Nephron progenitor cell (in vitro differentiated cells): ENCODE data around the gene C1orf210.

Source experiments
- DNase-seq: peaks from one replicate; pipeline ENCODE4 v3.0.0; 2021
- H3K27ac Mint-ChIP-seq: 2 replicates; pipeline ENCODE4 v1.8.0; 2021; ENCODE audit warnings: mild to moderate bottlenecking, moderate library complexity, mixed read lengths
- H3K27me3 Mint-ChIP-seq: 2 replicates; pipeline ENCODE4 v1.8.0; 2021; ENCODE audit warnings: mild to moderate bottlenecking, low read depth, mixed read lengths; ENCODE audit not compliant: poor library complexity
- H3K36me3 Mint-ChIP-seq: 2 replicates; pipeline ENCODE4 v1.8.0; 2021; ENCODE audit warnings: low read depth, mixed read lengths
- H3K4me1 Mint-ChIP-seq: 2 replicates; pipeline ENCODE4 v1.8.0; 2021; ENCODE audit warnings: mixed read lengths
- H3K4me3 Mint-ChIP-seq: 2 replicates; pipeline ENCODE4 v1.8.0; 2021; ENCODE audit warnings: mild to moderate bottlenecking, moderate library complexity, mixed read lengths
- H3K9me3 Mint-ChIP-seq: 2 replicates; pipeline ENCODE4 v1.8.0; 2021; ENCODE audit warnings: mild to moderate bottlenecking, moderate library complexity, mixed read lengths
- TF ChIP-seq, protein P1 (sequence below): fragments of 200-600 bp; sonication (generic); IDR thresholded peaks from 2 replicates; pipeline ENCODE4 v1.5.0; 2021; ENCODE audit warnings: antibody characterized with exemption

The C1orf210 gene

DNA sequence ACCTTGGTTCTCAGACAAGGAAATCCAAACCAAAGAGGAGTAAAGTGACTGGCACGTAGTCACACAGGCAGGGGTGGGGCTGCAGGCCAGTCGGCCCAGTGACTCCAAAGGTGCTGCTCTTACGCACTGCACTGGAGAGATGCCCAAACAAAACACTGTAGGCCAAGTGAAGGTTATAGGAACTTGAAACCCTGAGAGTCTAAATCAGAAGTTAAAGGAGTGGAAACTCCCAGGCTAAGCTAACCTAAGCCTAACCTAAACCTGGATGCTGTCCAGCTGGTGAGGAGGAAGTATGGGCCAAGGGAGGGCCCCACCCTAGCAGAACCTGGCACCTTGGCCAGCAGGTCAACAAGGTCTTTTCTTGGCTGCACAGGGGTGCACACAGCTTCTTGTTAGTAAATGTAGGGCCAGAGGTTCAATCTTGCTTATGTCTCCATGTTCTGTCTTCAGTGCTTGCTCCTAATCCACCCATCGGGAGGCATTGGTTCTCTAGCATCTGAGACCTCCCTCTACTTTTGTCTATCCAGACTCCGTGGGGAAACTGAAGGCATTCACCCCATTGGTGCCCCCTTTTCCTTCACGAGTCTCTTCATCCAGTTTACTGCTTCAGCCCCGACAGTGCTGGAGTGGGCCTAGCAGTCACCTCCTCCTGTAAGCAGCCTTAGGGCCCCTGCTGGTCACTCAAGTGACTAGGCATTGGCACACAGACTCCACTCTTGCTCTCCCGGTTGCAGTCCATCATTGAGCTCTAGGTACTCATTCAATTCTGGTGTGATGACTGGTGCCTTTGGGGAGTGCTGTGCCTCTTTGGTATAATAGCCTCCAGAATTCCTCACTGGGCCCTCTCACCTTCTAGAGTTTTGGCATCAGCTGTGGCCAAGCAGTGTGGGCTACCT lies 28.5 kb downstream of the C1orf210 start:
- Mint-ChIP-seq H3K4me1 (no peaks in the 10 kb centered on the region), H3K36me3 (peaks cover 4% of the 10 kb centered on the region), H3K27me3 (peaks cover 38% of the 10 kb centered on the region), H3K9me3 (peaks cover 53% of the 10 kb centered on the region), H3K27ac (no peak overlapping the region), H3K4me3 (no peak overlapping the region)
- DNase-seq = no peak
- TF ChIP-seq, protein P1, sequence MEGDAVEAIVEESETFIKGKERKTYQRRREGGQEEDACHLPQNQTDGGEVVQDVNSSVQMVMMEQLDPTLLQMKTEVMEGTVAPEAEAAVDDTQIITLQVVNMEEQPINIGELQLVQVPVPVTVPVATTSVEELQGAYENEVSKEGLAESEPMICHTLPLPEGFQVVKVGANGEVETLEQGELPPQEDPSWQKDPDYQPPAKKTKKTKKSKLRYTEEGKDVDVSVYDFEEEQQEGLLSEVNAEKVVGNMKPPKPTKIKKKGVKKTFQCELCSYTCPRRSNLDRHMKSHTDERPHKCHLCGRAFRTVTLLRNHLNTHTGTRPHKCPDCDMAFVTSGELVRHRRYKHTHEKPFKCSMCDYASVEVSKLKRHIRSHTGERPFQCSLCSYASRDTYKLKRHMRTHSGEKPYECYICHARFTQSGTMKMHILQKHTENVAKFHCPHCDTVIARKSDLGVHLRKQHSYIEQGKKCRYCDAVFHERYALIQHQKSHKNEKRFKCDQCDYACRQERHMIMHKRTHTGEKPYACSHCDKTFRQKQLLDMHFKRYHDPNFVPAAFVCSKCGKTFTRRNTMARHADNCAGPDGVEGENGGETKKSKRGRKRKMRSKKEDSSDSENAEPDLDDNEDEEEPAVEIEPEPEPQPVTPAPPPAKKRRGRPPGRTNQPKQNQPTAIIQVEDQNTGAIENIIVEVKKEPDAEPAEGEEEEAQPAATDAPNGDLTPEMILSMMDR = no peak

DNA sequence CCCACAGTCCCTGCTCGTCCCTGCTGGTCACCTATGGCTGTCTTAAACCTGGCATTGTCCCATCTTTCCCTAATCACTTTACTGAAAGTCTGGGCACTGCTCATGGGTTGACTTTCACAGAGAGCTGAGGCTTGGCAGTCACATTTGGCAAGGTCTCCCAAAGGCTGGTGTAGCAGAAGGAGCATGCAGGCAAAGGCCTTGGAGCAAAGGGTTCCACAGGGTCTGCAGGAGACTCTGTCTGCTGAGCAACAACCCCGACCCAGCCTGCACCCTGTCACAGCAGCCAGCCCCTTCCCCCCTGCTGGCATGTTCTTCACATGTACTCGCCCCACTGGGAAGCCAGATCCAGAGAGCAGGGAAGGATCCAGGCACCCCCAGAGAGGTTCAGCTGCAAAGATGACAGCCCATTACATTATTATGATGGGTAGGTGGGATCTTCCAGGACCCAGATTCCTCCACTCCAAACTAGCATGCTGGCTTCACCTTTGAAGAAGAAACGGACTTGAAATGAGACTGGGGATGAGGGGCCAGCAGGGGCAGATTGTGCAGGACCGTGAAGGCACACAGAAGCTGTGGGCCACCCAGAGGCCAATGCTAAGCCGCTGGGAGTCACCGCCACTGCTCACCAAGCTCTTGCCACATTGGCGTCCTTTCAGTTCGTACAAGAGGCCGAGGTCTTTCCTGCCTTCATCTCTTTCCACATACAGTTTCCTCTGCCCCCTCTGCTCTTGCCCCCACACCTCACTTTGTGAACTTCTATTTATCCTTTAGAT lies 29.8 kb downstream of the C1orf210 start:
- Mint-ChIP-seq H3K27me3 (peaks cover 39% of the 10 kb centered on the region), H3K9me3 (peaks cover 50% of the 10 kb centered on the region), H3K4me3 (no peak overlapping the region), H3K27ac (no peak overlapping the region), H3K36me3 (no peaks in the 10 kb centered on the region), H3K4me1 (no peaks in the 10 kb centered on the region)
- no peak for DNase-seq
- TF ChIP-seq, protein P1 = no peak

DNA sequence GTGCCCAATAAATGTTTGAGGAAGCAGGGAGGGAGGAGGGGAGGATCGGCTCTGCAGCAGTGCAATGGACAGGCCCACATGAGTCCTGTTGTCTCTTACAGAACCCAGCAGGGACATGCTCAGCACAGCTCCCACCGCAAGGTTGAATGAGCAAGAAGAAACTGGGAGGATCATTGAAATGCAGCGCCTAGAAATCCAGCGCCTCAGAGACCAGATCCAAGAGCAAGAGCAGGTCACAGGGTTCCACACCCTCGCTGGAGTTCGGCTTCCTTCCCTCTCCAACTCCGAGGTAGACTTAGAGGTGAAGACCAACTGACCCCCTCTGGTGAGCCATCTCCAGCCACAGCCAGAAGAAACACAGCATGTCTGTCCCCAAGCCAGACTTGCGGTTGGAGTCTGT lies 31.5 kb downstream of the C1orf210 start:
- TF ChIP-seq, protein P1 = no peak
- Mint-ChIP-seq H3K36me3 (no peaks in the 10 kb centered on the region), H3K27ac (no peak overlapping the region), H3K27me3 (peaks cover 42% of the 10 kb centered on the region), H3K9me3 (peaks cover 47% of the 10 kb centered on the region), H3K4me3 (no peak overlapping the region), H3K4me1 (no peaks in the 10 kb centered on the region)
- DNase-seq = no peak

DNA sequence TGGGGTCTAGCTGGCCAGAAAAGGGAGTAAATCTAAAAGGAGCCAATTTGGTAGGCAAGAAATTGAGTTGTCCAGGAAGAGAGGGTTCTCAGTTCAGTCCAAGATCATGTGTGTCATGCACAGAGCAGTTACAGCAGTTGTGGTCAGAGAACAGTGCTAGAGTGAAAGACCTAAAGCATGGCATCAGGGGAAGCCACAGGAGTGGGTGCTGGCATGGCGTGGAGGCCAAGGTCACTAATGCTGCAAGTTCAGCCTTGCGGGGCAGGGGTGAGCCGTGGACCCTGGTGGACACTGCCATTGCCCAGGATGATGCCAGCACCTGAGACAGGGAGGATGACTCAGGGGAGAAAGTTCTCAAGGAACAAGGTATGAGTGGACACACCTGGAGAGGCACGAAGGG lies 32.2 kb downstream of the C1orf210 start:
- DNase-seq = no peak
- Mint-ChIP-seq H3K9me3 (peaks cover 44% of the 10 kb centered on the region), H3K36me3 (no peaks in the 10 kb centered on the region), H3K27ac (no peak overlapping the region), H3K27me3 (peaks cover 39% of the 10 kb centered on the region), H3K4me1 (no peaks in the 10 kb centered on the region), H3K4me3 (no peak overlapping the region)
- TF ChIP-seq, protein P1 = no peak

DNA sequence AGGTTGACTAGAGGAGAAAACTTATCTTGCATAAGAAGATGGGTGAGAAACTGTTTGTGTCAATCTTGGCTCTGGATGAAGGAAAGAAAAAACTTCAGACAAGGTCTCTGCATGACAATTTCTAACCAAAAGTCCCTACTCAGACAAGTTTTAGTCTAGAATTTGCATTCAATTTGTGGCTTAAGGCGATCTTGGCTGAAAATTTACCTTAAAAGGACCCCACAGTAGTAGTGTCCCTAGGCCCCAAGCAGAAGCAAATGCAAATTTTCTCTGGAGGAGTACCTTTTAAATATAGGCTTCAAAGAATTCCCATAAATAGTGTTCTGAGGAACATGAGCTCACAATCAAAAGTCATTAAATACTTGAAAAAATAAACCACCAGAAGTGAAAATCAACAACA lies 33.2 kb downstream of the C1orf210 start:
- peaks cover 45% of the 10 kb centered on the region for H3K9me3 Mint-ChIP-seq
- TF ChIP-seq, protein P1 = no peak
- peaks cover 30% of the 10 kb centered on the region for H3K27me3 Mint-ChIP-seq
- H3K4me1 Mint-ChIP-seq = no peaks in the 10 kb centered on the region
- no peak overlapping the region for H3K4me3 Mint-ChIP-seq
- DNase-seq = no peak
- H3K36me3 Mint-ChIP-seq = no peaks in the 10 kb centered on the region
- no peak overlapping the region for H3K27ac Mint-ChIP-seq
